Mesenteric fat pad (tissue), 1 donor: ENCODE data around the gene PTK7. TPM values are rescaled to one million over a fixed set of nuclear protein-coding genes. Genes with fewer than 3 reads are reported as not detected.
"Not testable (repeated sequence)": the region's sequence is repeated elsewhere in the genome, so short reads cannot be mapped to it uniquely, and the experiment has no call there.

Experiments
- DNase-seq: peaks from one replicate; pipeline ENCODE4 v3.0.0-alpha.2; 2020; ENCODE audit warnings: low spot score
- long read RNA-seq: library from polyadenylated mRNA; unstranded; transcript quantifications from one replicate; pipeline ENCODE4 v2.0.0, GENCODE V29; 2020
- total RNA-seq: library from RNA; stranded (reverse); fragmentation: NEBNext Ultra II Directional; extraction: Animal tissue kit (Norgen Biotek cat#: 25700); gene quantifications from one replicate; pipeline ENCODE4 v1.2.1, GENCODE V29; 2021
- donor health status: DM: yes; HTN: yes; CAD: no.

The PTK7 gene
- 13.6 TPM for total RNA-seq
- long read RNA-seq, full-length matches to known transcripts: 1 of 9 reads
- long read RNA-seq, partial matches to known transcripts: 7 of 9 reads
- long read RNA-seq, other reads (novel, unspliced or antisense): 1 of 9 reads

- no peak for DNase-seq
Measured at GRCh38 chr6:43075670-43076463, at the start of gene PTK7. PTK7 (plus strand) TSS chr6:43076314; CDS start chr6:43076489, 175 bp downstream.

GRCh38 chr6:43026365-43026764 is 49.7 kb upstream of the PTK7 start:
- DNase-seq: no peak

GRCh38 chr6:43029120-43029519 is 47.0 kb upstream of the PTK7 start:
- DNase-seq: no peak

- DNase-seq: no peak
Measured at GRCh38 chr6:43032326-43032725, 43.8 kb upstream of the PTK7 start.

- no peak for DNase-seq
Measured at GRCh38 chr6:43033496-43034189, 42.5 kb upstream of the PTK7 start.

- no peak for DNase-seq
Measured at GRCh38 chr6:43034190-43034525, 42.0 kb upstream of the PTK7 start.

GRCh38 chr6:43035495-43036194 is 40.5 kb upstream of the PTK7 start:
- no peak for DNase-seq

GRCh38 chr6:43036712-43037111 is 39.4 kb upstream of the PTK7 start:
- DNase-seq: no peak

- DNase-seq: no peak
Measured at GRCh38 chr6:43037197-43037596, 38.9 kb upstream of the PTK7 start.

- DNase-seq: no peak
Measured at GRCh38 chr6:43037706-43038105, 38.4 kb upstream of the PTK7 start.

GRCh38 chr6:43038727-43039126 is 37.4 kb upstream of the PTK7 start:
- DNase-seq: no peak

GRCh38 chr6:43040542-43041257 is 35.4 kb upstream of the PTK7 start:
- DNase-seq: no peak

GRCh38 chr6:43041475-43041874 is 34.6 kb upstream of the PTK7 start:
- DNase-seq: not testable (repeated sequence)

- DNase-seq: no peak
Measured at GRCh38 chr6:43043310-43043709, 32.8 kb upstream of the PTK7 start.

GRCh38 chr6:43045371-43045930 is 30.7 kb upstream of the PTK7 start:
- DNase-seq: no peak

GRCh38 chr6:43047998-43048397 is 28.1 kb upstream of the PTK7 start:
- DNase-seq: no peak

GRCh38 chr6:43050981-43051380 is 25.1 kb upstream of the PTK7 start:
- no peak for DNase-seq

- DNase-seq: no peak
Measured at GRCh38 chr6:43052225-43052841, 23.8 kb upstream of the PTK7 start.

GRCh38 chr6:43052842-43053544 is 23.1 kb upstream of the PTK7 start:
- DNase-seq: no peak
